AG09319 (cell line): ENCODE data around the gene SLC25A11.

Experiments used
- DNase-seq: peaks from one replicate; pipeline ENCODE4 v3.0.0-alpha.2; 2010; ENCODE audit warnings: low read depth; ENCODE audit errors: extremely low read depth
- CTCF ChIP-seq: IDR thresholded peaks from 2 replicates; pipeline ENCODE4 v1.5.1; 2011; ENCODE audit warnings: low read depth, mild to moderate bottlenecking, inconsistent platforms, low read length, moderate library complexity

Gene SLC25A11

GRCh38 chr17:4960279-4960922, 20.6 kb upstream of the SLC25A11 start:
- TF ChIP-seq CTCF: no peak
- no peak for DNase-seq

- DNase-seq: no peak
- no peak for TF ChIP-seq CTCF
Observed at GRCh38 chr17:4959261-4959965, 19.6 kb upstream of the SLC25A11 start.

- DNase-seq: no peak
- TF ChIP-seq CTCF: no peak
Observed at GRCh38 chr17:4958102-4958501, 18.3 kb upstream of the SLC25A11 start.

- TF ChIP-seq CTCF: peak; percentile 19
- no peak for DNase-seq
Observed at GRCh38 chr17:4956493-4957061, 16.7 kb upstream of the SLC25A11 start.

GRCh38 chr17:4955091-4955490, 15.2 kb upstream of the SLC25A11 start:
- TF ChIP-seq CTCF: no peak
- no peak for DNase-seq

- TF ChIP-seq CTCF: no peak
- no peak for DNase-seq
Observed at GRCh38 chr17:4953451-4953961, 13.7 kb upstream of the SLC25A11 start.

- DNase-seq: no peak
Observed at GRCh38 chr17:4951486-4951885, 11.6 kb upstream of the SLC25A11 start.

More at GRCh38 chr17:4951486-4951885, 11.6 kb upstream of the SLC25A11 start:
- TF ChIP-seq CTCF: no peak
